C4-2B (cell line): Measurements from ENCODE around the gene TMEM135.
"Not testable (repeated sequence)": the region's sequence is repeated elsewhere in the genome, so short reads cannot be mapped to it uniquely, and the experiment has no call there.

Experiments
- H3K27ac ChIP-seq: fragments of 450-650 bp; 2 replicates; pipeline ENCODE4 v1.5.1; 2017
- ZFX ChIP-seq: fragments of 450-650 bp; IDR thresholded peaks from 2 replicates; pipeline ENCODE4 v1.6.1; 2017
- TF ChIP-seq, protein P1 (sequence below): fragments of 450-650 bp; conservative IDR thresholded peaks from 2 replicates; pipeline ENCODE4 v1.5.1; 2017; ENCODE audit warnings: mild to moderate bottlenecking

The TMEM135 gene

DNA sequence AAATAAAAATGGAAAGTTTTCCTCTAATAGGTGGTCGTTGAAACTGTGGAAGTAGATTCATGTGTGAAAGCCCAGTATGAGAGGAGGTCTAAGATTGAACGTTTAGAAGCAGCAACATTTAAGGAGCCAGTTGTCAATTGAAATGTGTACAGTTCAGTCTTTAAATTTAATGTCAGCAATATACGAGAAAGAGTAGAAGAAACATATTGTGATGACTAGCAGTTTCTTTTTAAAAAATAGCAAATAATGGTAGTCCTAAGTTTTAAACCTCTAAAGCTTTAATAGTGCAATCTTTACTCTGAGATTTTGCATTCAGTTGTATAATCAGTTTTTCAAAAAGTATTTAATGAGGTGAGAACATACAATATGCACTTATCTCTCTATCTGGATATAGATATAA lies 44.9 kb downstream of the TMEM135 start:
- no peak for TF ChIP-seq ZFX
- TF ChIP-seq, protein P1, sequence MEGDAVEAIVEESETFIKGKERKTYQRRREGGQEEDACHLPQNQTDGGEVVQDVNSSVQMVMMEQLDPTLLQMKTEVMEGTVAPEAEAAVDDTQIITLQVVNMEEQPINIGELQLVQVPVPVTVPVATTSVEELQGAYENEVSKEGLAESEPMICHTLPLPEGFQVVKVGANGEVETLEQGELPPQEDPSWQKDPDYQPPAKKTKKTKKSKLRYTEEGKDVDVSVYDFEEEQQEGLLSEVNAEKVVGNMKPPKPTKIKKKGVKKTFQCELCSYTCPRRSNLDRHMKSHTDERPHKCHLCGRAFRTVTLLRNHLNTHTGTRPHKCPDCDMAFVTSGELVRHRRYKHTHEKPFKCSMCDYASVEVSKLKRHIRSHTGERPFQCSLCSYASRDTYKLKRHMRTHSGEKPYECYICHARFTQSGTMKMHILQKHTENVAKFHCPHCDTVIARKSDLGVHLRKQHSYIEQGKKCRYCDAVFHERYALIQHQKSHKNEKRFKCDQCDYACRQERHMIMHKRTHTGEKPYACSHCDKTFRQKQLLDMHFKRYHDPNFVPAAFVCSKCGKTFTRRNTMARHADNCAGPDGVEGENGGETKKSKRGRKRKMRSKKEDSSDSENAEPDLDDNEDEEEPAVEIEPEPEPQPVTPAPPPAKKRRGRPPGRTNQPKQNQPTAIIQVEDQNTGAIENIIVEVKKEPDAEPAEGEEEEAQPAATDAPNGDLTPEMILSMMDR = no peak
- H3K27ac ChIP-seq = no peak overlapping the region

DNA sequence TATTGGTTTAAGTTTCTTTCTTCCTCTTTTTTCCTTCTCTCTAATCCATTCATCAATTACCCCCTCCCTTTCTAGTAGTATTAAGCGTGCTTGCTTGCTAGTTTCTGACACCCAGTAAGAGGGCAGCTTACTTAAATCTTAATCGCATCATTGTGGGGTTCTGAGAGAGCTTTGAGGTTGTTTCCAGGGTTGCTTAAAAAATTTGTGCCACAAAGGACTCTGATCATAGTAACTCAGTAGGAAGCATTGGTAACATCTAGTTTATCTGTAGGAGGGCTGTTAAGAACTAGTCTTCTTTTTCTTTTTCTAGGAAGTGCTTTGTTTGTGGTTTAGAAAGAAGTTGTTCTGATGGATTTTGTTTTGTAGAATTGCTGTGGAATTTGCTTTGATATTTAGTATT lies 45.3 kb downstream of the TMEM135 start:
- no peak overlapping the region for H3K27ac ChIP-seq
- TF ChIP-seq ZFX = no peak
- TF ChIP-seq, protein P1 = no peak

DNA sequence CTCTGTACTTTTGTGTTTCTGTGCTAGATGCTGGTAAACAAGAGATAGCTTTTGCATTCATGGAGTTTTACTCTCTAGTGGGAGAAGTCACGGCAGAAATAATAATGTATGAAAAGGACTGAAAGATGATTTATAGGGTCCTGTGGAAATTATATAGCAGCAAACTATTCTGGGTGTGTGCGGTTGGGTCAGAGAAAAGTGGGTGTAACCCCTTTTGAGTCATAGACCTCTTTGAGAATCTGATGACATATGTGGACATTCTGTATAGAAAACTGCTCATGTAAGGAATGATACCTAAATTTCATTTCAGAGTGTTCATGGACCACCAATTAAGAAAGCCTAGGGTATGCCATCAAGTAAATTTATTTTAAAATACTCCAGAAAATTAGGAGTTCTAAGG lies 54.4 kb downstream of the TMEM135 start:
- H3K27ac ChIP-seq = no peak overlapping the region
- TF ChIP-seq, protein P1 = no peak
- no peak for TF ChIP-seq ZFX

DNA sequence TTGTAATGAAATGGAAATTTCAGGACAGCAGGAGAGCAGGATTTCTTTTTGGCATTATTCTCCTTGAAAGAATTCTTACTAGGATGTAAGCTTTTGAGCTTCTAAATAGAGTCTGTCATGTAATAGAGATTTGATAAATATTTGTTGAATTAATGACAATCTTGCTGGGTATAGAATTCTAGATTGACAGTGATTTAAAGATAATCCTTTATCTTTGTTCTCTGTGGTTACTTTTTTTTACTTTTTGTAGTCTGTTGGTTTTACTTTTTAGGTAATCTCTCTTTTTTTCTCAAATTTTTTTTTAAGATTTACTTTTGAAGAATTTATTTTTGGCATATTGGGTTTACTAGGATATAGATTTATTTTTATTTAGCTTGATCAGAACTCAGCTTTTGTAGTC lies 54.8 kb downstream of the TMEM135 start:
- TF ChIP-seq, protein P1 = no peak
- no peak for TF ChIP-seq ZFX
- H3K27ac ChIP-seq = no peak overlapping the region

DNA sequence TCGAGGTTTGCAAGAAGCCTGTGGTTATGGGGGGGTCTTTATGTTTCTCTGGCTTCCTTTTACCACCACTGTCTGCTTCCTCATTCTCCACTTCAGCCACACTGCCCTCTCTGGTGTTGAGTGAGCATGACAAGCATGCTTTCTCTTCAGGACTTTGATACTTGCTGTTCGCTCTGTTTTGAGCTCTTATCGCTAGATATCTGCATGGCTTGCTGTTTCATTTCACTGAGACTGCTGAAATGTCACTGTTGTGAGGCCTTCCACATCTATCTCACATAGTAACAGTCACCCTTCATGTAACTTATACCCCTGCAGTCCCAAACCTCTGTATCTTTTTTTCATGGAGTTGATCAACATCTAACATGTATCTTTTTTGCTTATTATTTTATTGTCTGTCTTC lies 59.8 kb downstream of the TMEM135 start:
- TF ChIP-seq, protein P1 = peak; percentile 85
- no peak for TF ChIP-seq ZFX
- no peak overlapping the region for H3K27ac ChIP-seq

DNA sequence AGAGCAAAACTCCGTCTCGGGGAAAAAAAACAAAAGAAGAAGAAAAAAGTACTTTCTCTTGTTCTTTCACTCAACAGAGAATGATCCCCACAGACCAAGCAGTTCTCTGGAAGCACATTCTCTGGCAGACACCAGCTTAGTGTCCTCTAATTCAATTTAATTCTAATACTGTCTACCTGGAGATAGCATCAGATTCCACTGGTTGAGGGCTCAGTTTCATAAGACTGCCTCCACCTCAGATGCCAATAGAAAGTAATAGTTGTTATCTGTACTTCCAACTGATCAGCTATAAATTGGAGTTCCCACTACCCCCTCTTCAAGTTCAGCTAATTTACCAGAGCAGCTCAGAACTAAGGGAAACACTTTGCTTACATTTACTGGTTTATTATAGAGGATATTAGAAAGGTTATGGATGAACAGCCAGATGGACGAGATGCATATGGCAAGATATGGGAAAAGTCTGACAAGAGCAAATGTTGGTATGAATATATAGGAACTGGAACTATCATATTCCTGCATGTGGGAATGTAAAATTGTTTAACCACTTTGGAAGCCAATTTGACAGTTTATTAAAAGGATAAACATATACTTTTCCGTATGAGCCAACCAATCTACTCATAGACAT lies 64.3 kb downstream of the TMEM135 start:
- H3K27ac ChIP-seq = no peak overlapping the region
- TF ChIP-seq, protein P1 = no peak
- no peak for TF ChIP-seq ZFX

DNA sequence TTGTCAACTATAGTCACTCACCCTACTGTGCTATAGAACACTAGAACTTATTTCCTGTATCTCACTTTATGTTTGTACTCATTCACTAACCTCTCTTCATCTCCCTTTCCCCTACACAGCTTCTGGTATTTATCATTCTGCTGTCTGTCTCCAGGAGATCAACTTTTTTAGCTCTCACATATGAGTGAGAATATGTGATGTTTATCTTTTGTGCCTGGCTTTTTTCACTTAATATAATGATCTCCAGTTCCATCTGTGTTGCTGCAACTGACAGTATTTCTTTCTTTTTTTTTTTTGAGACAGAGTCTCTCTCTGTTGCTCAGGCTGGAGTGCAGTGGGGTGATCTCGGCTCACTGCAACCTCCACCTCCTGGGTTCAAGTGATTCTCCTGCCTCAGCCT lies 68.1 kb downstream of the TMEM135 start:
- H3K27ac ChIP-seq = not testable (repeated sequence)

DNA sequence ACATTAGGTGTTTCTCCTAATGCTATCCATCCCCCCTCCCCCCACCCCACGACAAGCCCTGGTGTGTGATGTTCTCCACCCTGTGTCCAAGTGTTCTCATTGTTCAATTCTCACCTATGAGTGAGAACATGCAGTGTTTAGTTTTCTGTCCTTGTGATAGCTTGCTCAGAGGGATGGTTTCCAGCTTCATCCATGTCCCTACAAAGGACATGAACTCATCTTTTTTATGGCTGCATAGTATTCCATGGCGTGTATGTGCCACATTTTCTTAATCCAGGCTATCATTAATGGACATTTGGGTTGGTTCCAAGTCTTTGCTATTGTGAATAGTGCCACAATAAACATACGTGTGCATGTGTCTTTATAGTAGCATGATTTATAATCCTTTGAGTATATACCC lies 69.6 kb downstream of the TMEM135 start:
- H3K27ac ChIP-seq = not testable (repeated sequence)
